ENCODE results near the gene ASB6. TPM values are rescaled to one million over a fixed set of nuclear protein-coding genes. Genes with fewer than 3 reads are reported as not detected.

The ASB6 gene
- total and polyA plus RNA-seq, 2 of the 13 experiments (the other 11 are each of a cell fraction or from before 2014, with no cell fraction given): 8.2 to 8.4 TPM

GRCh38 chr9:129597355-129598088 is 44.4 kb downstream of the ASB6 start (continued):
- no peak for TF ChIP-seq RFX3 (CRISPR knock-in tag; IDR thresholded peaks at IDR 0.05)
- peak; percentile 40; the same call in 1 of the 2 replicates for TF ChIP-seq NKX3-1 (CRISPR knock-in tag; IDR thresholded peaks at IDR 0.05)
- TF ChIP-seq ZFP36L2 (CRISPR knock-in tag; IDR thresholded peaks at IDR 0.05): no peak
- TF ChIP-seq ZNF839 (CRISPR knock-in tag; IDR thresholded peaks at IDR 0.05; ENCODE audit: borderline replicate concordance): no peak; the same call in 1 of the 2 replicates
- 0 out of 2 replicates have a peak, but pooled peaks have one; percentile 51 for TF ChIP-seq ZBTB7A (CRISPR knock-in tag; IDR thresholded peaks at IDR 0.05)
- TF ChIP-seq U2AF2 (IDR thresholded peaks at IDR 0.05; ENCODE audit: low read depth, low read length): no peak
- TF ChIP-seq ZNF589 (CRISPR knock-in tag; conservative IDR thresholded peaks at IDR 0.05): peak; percentile 84; the same call in 1 of the 2 replicates
- TF ChIP-seq ZNF318 (CRISPR knock-in tag; IDR thresholded peaks at IDR 0.05): peak; percentile 53; the same call in 1 of the 2 replicates
- peak; percentile 78 for TF ChIP-seq ZNF331 (CRISPR knock-in tag; IDR thresholded peaks at IDR 0.05)
- 0 out of 2 replicates have a peak, but pooled peaks have one; percentile 8 for TF ChIP-seq KLF13 (CRISPR knock-in tag; IDR thresholded peaks at IDR 0.05)
- TF ChIP-seq TOPORS (CRISPR knock-in tag; IDR thresholded peaks at IDR 0.05): peak; percentile 73; the same call in 1 of the 2 replicates
- TF ChIP-seq, protein P1, sequence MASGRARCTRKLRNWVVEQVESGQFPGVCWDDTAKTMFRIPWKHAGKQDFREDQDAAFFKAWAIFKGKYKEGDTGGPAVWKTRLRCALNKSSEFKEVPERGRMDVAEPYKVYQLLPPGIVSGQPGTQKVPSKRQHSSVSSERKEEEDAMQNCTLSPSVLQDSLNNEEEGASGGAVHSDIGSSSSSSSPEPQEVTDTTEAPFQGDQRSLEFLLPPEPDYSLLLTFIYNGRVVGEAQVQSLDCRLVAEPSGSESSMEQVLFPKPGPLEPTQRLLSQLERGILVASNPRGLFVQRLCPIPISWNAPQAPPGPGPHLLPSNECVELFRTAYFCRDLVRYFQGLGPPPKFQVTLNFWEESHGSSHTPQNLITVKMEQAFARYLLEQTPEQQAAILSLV (CRISPR knock-in tag; IDR thresholded peaks at IDR 0.05; ENCODE audit: borderline replicate concordance): no peak
- no peak for TF ChIP-seq HMGA1 (CRISPR knock-in tag; conservative IDR thresholded peaks at IDR 0.05)
- peak; percentile 84 for TF ChIP-seq HNRNPLL (IDR thresholded peaks at IDR 0.05; ENCODE audit: low read depth, low read length, poor library complexity, severe bottlenecking)
- TF ChIP-seq FIP1L1 (IDR thresholded peaks at IDR 0.05; ENCODE audit: borderline replicate concordance, insufficient read depth, low read depth, low read length): no peak
- TF ChIP-seq HDAC6 (IDR thresholded peaks at IDR 0.05; ENCODE audit: low read depth, low read length): no peak
- 0 out of 2 replicates have a peak, but pooled peaks have one; percentile 32 for TF ChIP-seq MYPOP (CRISPR knock-in tag; IDR thresholded peaks at IDR 0.05)
- TF ChIP-seq ZNF350 (CRISPR knock-in tag; IDR thresholded peaks at IDR 0.05; ENCODE audit: borderline replicate concordance, low read depth): peak; percentile 44
- TF ChIP-seq ZEB1 (IDR thresholded peaks at IDR 0.05; ENCODE audit: insufficient replicate concordance, low read depth): peak; percentile 35
